Renal cortex interstitium (tissue), 11 donors: ENCODE results near the gene PERCC1. TPM values are rescaled to one million over a fixed set of nuclear protein-coding genes. Genes with fewer than 3 reads are reported as not detected.
"Not testable (repeated sequence)": the region's sequence is repeated elsewhere in the genome, so short reads cannot be mapped to it uniquely, and the experiment has no call there.

ENCODE experiments used
- DNase-seq, 11 donors: peaks; one replicate each; pipeline ENCODE4 v3.0.0-alpha.2; 2013; ENCODE audit warnings: low read depth in 9 of 11, low spot score in 4 of 11; ENCODE audit errors: extremely low read depth in 1 of 11
- polyA plus RNA-seq, 3 donors: library from polyadenylated mRNA; unstranded; fragments of 120-200 nt; gene quantifications; one replicate each; pipeline ENCODE4 v1.2.1, GENCODE V29; 2013; ENCODE audit not compliant: insufficient read length in 3 of 3

Gene PERCC1
- polyA plus RNA-seq, 3 donors, result not detected

DNA sequence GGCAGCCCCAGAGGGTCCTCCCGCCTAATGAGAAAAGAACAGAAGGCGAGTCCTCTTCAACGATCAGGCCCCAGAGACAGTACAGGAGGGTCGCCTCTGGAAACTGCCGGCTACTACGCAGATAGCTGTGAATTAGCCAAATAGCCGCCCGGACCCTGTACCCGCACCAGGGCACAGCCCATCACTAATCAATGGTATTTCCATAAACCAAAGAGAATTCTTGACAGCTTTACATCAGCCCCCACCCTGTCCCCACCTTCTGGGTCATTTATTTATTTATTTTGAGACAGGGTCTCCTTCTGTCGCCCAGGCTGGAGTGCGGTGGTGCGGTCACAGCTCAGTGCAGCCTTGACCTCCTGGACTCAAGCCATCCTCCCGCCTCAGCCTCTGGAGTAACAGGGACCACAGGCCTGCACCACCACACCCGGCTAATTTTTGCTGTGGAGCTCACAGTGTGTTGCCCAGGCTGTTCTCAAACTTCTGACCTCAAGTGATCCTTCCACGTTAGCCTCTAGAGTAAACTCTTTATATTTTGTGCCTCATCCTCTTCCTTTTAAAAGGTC is 44.8 kb downstream of the PERCC1 start:
- DNase-seq, result no peak

DNA sequence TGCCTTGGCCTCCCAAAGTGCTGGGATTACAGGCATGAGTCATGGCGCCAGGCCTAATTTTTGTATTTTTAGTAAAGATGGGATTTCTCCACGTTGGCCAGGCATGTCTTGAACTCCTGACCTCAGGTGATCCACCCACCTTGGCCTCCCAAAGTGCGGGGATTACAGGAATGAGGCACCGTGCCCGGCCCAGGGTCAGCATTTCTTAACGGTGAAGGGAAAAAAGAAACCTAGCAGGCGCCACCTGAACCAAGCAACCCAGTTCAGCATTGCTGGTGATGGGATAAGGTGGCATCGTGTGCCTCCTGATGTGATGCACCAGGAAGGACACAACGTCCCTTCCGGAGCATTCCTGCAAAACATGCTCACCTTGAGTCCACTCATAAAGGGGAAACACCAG is 46.2 kb downstream of the PERCC1 start:
- DNase-seq, result no peak

DNA sequence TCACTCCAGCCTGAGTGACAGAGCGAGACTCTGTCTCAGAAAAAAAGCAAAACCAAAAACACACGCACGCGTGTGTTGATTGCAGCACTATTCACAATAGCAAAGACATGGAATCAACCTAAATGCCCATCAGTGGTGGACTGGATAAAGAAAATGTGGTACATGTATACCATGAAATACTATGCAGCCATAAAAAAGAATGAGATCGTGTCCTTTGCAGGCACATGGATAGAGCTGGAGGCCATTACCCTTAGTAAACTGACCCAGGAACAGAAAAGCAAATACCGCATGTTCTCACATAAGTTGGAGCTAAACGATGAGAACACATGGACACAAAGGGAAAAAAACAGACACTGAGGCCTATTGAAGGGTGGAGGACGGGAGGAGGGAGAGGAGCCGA is 48.1 kb downstream of the PERCC1 start:
- not testable (repeated sequence) for DNase-seq

DNA sequence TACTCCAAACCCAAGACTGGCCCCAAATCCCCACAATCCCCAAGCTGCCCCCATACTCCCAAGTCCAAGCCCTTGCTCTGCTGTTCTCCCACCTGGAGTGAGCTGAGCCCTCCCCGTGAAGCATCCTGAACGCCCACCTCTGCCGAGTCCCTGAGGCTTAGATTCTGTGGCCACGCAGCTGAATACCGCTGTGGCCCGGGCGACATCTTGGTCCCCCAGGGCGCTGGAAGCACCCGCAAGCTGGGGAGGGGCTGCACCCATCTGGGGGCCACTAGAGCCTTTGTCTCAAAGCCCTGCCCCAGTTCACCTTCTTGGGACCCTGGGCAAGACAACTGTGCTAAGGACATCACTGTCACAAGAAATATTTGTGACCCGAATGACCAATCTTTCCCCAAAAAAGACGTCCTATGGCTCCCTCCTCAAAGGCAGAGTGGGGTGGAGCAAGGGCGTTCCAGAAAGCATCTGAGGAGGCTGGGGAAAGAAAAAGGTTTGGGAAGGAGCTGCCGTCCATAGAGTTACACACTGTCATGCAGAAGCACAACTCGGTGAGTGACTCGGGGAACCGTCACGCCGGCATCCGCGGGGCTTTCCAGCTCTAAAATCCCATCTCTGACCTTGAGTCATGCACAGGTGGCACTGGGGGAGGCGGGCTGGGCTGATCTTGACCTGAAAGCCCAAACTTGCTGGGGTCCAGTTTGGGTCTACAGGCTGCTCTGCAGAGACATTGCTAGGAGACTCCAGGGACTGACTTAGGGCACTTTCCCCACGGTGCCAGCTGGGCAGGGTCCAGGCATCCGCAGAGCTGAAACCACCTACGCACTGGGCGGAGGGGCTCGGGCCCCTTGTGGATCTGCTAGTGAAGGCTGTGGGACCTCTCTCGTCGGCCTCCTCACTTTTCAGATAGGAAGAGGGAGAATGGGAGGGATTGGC is 51.3 kb downstream of the PERCC1 start:
- DNase-seq, result no peak

Other genes with a start within 250 kb of the PERCC1 start
- gene TPSG1, start 205.8 kb upstream of the PERCC1 start, polyA plus RNA-seq, result 1 to 10 TPM; 1.1 to 1.7 (median 1.1) TPM
- gene TPSB2, start 200.9 kb upstream of the PERCC1 start, polyA plus RNA-seq, result under 1 TPM in 1 of 3 donors, not detected in 2; 0.37 TPM
- under 1 TPM in 1 of 3 donors, not detected in 2; 0.22 TPM for gene TPSAB1, start 190.4 kb upstream of the PERCC1 start, polyA plus RNA-seq
- under 1 TPM in 1 of 3 donors, not detected in 2; 0.95 TPM for gene TPSD1, start 175.0 kb upstream of the PERCC1 start, polyA plus RNA-seq
- gene UBE2I, start 121.4 kb upstream of the PERCC1 start, polyA plus RNA-seq, result 100 to 1,000 TPM; 151 to 176 (median 155) TPM
- gene BAIAP3, start 97.4 kb upstream of the PERCC1 start, polyA plus RNA-seq, result 10 to 100 TPM in 1 of 3 donors, 1 to 10 TPM in 2; 5.3 to 14.6 (median 6.6) TPM
- gene TSR3, start 79.2 kb upstream of the PERCC1 start, polyA plus RNA-seq, result 10 to 100 TPM; 34.7 to 57.8 (median 54.9) TPM
- 10 to 100 TPM; 49.2 to 76.7 (median 65.5) TPM for gene GNPTG, start 79.1 kb upstream of the PERCC1 start, polyA plus RNA-seq
- gene UNKL, start 16.4 kb upstream of the PERCC1 start, polyA plus RNA-seq, result 10 to 100 TPM; 16.2 to 30.6 (median 20.0) TPM
- 10 to 100 TPM; 11.4 to 16.3 (median 13.6) TPM for gene UQCC4, start 10.3 kb upstream of the PERCC1 start, polyA plus RNA-seq
- gene CCDC154, start 13.5 kb downstream of the PERCC1 start, polyA plus RNA-seq, result 1 to 10 TPM; 2.0 to 3.9 (median 3.6) TPM
- gene CLCN7, start 44.0 kb downstream of the PERCC1 start, polyA plus RNA-seq, result 10 to 100 TPM; 44.9 to 62.2 (median 51.7) TPM
- gene PTX4, start 57.9 kb downstream of the PERCC1 start, polyA plus RNA-seq, result under 1 TPM in 1 of 3 donors, not detected in 2; 0.09 TPM
- gene TELO2, start 62.3 kb downstream of the PERCC1 start, polyA plus RNA-seq, result 10 to 100 TPM; 24.1 to 46.2 (median 38.0) TPM
- gene TMEM204, start 102.6 kb downstream of the PERCC1 start, polyA plus RNA-seq, result 10 to 100 TPM; 15.9 to 23.6 (median 22.6) TPM
- gene IFT140, start 181.0 kb downstream of the PERCC1 start, polyA plus RNA-seq, result 10 to 100 TPM; 36.2 to 45.5 (median 44.1) TPM
- gene CRAMP1, start 181.3 kb downstream of the PERCC1 start, polyA plus RNA-seq, result 10 to 100 TPM; 20.0 to 30.0 (median 21.2) TPM
- 10 to 100 TPM; 75.6 to 82.4 (median 80.4) TPM for gene JPT2, start 247.2 kb downstream of the PERCC1 start, polyA plus RNA-seq